NCI-H187 (cell line): ENCODE data around the gene TFEC.
"Not testable (repeated sequence)": the region's sequence is repeated elsewhere in the genome, so short reads cannot be mapped to it uniquely, and the experiment has no call there.

Experiments used
- DNase-seq, 2 experiments: peaks; one replicate each; lab custom pipeline; 2025; lab: John Stamatoyannopoulos, UW

TFEC gene

DNA sequence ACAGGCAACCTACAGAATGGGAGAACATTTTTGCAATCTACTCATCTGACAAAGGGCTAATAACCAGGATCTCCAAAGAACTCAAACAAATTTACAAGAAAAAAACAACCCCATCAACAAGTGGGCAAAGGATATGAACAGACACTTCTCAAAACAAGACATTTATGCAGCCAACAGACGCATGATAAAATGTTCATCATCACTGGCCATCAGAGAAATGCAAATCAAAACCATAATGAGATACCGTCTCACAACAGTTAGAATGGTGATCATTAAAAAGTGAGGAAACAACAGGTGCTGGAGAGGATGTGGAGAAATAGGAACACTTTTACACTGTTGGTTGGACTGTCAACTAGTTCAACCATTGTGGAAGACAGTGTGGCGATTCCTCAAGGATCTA is 100.8 kb downstream of the TFEC start:
- not testable (repeated sequence) for DNase-seq

DNA sequence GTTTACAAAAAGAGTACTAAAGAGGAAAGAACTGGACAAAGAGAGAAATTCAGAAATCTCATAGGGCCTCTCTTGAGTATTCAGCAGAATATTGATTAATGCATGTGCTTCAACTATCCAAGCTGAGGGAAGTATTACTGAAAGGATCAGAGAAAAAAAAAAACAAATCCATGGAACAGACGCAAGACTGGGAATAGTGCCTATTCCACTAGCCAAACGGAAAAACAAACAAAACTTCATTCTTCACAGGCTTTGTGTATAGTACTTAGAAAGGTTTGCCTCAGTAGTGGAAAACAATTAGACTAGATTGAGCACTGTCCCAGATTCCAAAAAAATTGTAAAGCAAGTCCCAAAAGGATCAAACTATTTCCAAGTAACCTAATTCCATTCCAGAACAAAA is 106.2 kb downstream of the TFEC start:
- DNase-seq: no peak

DNA sequence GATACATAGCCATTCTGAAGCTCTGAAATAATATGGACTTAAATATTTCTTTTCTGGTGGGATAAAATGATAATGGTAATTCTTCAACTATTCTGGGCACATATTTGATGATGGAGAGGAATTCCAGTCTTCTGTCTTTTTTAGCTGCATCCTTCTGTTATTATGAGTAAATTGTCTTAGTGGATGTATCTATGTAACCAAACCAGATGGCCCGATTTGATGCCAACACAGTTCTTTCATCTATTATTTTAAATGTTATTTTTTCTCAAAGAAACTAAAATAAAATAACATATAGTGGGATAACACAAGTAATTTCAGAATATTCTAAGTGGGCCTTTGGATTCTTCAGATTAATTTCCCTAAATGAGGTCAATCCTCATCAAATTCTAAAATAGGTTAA is 110.2 kb downstream of the TFEC start:
- no peak for DNase-seq

DNA sequence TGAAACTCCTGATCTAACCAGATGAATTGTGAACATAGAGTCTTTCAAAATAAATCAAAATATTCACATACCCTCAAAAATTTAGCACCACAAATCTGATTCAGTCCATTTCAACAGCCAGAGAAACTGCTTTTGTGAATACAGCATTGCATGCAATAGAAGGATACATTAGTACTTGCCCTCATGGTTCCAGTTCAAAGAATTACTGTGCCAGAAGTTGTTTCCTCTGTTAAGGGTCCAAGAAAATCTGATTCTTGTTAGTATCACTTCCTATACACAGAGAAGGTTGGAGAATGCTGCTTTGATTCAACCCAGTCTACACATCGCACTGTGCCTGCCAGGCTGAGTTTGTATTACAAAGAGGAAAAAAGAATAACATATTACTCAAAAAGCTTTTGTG is 115.6 kb downstream of the TFEC start:
- DNase-seq: no peak

DNA sequence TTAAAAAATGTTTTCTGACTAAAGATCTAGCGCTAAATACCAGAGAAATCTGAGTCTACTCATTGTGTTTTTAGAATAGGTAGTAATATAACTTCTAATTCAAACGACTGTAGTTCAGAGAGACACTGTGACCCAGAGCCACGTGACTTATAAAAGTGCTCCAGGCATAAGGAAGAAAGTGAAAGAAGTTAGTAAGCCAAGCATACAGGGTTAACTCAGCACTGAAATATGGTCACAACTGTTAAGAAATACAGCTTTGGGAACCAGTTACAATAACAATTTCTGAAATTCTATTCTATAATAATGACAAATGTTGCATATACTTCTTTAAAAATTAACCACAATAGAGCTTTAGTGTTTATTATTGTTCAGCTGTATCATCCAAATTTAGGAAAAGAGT is 119.1 kb downstream of the TFEC start:
- no peak for DNase-seq

DNA sequence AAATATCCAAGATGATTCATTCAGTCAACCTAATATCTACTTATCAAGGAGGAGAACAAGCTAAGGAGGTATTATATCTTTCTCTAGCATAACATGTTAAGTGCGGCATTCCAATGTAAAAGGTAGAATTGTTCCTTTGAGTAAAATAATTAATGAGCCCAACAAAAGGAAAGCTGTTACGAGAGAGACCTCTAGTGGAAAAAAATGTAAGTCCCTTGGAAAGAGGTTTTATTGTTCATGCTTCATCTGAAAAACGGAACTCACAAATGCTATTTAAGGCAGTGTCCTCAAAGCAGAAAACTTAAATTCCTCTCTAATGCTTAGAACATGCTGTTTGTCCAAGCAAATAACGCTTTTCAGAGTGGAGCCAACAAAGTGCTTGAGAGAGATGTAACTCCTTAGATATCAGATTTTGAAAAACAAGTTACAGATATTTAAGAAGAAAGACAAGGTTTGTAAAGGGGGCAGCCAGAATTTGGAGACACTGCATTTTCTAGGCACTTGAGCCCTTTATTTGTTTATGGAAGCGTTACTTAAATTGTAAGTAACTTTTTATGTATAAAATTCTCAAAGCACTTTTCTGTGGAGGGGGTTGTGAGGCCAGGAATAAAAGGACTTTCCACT is 119.9 kb downstream of the TFEC start:
- DNase-seq: peak; percentile 10 to 22

DNA sequence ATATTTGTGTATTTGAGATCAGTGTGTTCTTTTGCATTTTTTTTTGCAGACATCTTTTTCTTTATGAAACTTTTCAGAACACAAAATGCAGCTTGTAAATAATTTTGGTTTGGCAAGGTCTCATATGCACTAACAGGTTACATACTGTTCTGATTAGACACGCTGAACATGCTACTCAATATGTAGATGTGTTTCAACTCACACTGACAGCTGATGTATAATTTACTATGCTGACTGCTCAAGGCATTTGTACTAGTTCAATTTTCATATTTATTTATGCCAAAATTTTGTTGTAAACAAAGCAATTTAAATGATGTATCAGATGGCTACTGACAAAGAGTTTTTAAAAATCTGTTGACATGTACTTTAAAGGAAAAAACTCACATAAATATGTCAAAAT is 123.8 kb downstream of the TFEC start:
- no peak for DNase-seq

DNA sequence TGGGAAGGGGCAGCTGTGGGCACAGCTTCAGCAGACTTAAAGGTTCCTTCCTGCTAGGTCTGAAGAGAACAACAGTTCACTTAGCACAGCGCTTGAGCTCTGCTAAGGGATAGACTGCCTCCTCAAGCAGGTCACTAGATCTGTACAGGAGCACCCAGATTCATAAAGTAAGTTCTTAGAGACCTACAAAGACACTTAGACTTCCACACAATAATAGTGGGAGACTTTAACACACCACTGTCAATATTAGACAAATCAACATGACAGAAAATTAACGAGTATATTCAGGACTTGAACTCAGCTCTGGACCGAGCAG is 140.9 kb downstream of the TFEC start:
- no peak for DNase-seq

DNA sequence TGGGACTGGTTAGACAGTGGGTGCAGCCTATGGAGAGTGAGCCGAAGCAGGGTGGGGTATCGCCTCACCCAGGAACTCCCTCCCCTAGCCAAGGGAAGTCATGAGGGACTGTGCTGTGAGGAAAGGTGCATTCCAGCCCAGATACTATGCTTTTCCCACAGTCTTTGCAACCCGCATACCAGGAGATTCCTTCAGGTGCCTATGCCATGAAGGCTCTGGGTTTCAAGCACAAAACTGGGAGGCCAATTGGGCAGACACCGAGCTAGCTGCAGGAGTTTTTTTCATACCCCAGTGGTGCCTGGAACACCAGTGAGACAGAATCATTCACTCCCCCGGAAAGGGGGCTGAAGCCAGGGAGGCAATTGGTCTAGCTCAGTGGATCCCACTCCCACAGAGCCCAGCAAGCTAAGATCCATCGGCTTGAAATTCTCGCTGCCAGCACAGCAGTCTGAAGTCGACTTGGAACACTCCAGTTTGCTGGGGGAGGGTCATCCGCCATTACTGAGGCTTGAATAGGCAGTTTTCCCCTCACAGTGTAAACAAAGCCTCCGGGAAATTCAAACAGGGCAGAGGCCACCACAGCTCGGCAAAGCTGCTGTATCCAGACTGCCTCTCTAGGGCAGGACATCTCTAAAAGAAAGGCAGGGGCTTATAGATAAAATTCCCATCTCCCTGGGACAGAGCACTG is 141.4 kb downstream of the TFEC start:
- DNase-seq: no peak

DNA sequence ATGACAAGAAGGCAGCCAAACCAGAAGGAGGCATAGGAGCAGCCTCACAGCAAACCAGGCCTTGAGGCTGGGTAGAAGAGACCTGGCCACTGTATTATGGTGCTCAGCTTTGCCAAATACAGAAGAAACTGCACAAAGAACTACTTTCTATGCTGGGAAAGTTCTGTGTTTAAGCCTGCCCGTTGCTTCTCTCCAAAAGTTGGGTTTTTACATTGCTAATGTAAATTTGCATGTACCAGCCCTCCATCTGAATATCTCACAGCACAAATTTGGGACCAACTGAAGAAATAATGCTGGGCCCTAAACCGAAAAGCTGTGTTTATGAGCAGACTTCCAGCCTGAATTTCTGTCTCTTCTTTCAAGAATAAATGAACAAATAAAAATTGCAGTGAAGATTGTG is 145.0 kb downstream of the TFEC start:
- DNase-seq: no peak
